Neural cell (in vitro differentiated cells): Measurements from ENCODE around the gene ABCB6. TPM values are rescaled to one million over a fixed set of nuclear protein-coding genes. Genes with fewer than 3 reads are reported as not detected.

ENCODE experiments used
- H2AFZ ChIP-seq: fragments of 200-600, 300-800 bp; sonication (generic), shearing (Covaris generic); 2 replicates; pipeline ENCODE4 v1.6.0; 2014; ENCODE audit warnings: low read depth, mild to moderate bottlenecking, antibody characterized with exemption, low read length, moderate library complexity
- H3F3A ChIP-seq: fragments of 200-600 bp; shearing (Covaris generic); 2 replicates; pipeline ENCODE4 v1.6.1; 2016; ENCODE audit warnings: mild to moderate bottlenecking, moderate library complexity, mixed read lengths, antibody characterized with exemption, low read length; ENCODE audit not compliant: insufficient read depth, poor library complexity, severe bottlenecking
- H3K27ac ChIP-seq: fragments of 200-600, 300-800 bp; sonication (generic), shearing (Covaris generic); 2 replicates; pipeline ENCODE4 v1.5.1; 2014; ENCODE audit warnings: mild to moderate bottlenecking, low read length, moderate library complexity
- H3K27me3 ChIP-seq: fragments of 300-800, 200-600 bp; sonication (generic), shearing (Covaris generic); 2 replicates; pipeline ENCODE4 v1.6.0; 2014; ENCODE audit warnings: mild to moderate bottlenecking, low read depth, low read length, moderate library complexity; ENCODE audit not compliant: insufficient read depth
- H3K36me3 ChIP-seq: fragments of 300-800, 200-600 bp; sonication (generic), shearing (Covaris generic); 2 replicates; pipeline ENCODE4 v1.5.1; 2014; ENCODE audit warnings: mild to moderate bottlenecking, antibody characterized with exemption, low read length, moderate library complexity; ENCODE audit not compliant: insufficient read depth
- H3K4me2 ChIP-seq: fragments of 300-800, 200-600 bp; sonication (generic), shearing (Covaris generic); 2 replicates; pipeline ENCODE4 v1.6.0; 2014; ENCODE audit warnings: mild to moderate bottlenecking, low read length
- H3K4me3 ChIP-seq: fragments of 300-800, 200-600 bp; sonication (generic), shearing (Covaris generic); 2 replicates; pipeline ENCODE4 v1.5.1; 2014; ENCODE audit warnings: mild to moderate bottlenecking, low read length, moderate library complexity
- H3K79me2 ChIP-seq: fragments of 200-600 bp; shearing (Covaris generic); replicated peaks from 2 replicates; pipeline ENCODE4 v1.6.0; 2014; ENCODE audit warnings: mild to moderate bottlenecking, low read length, moderate library complexity; ENCODE audit not compliant: insufficient read depth
- H3K9ac ChIP-seq: fragments of 300-800, 200-600 bp; sonication (generic), shearing (Covaris generic); 2 replicates; pipeline ENCODE4 v1.6.1; 2016; ENCODE audit warnings: mild to moderate bottlenecking, low read length, mixed read lengths
- H3K9me2 ChIP-seq: fragments of 200-600 bp; shearing (Covaris generic); 2 replicates; pipeline ENCODE4 v1.6.1; 2016; ENCODE audit warnings: mild to moderate bottlenecking, low read length, mixed read lengths; ENCODE audit not compliant: insufficient read depth
- H3K9me3 ChIP-seq: fragments of 200-600, 300-800 bp; sonication (generic), shearing (Covaris generic); 2 replicates; pipeline ENCODE4 v1.6.1; 2016; ENCODE audit warnings: mild to moderate bottlenecking, mixed run types, low read length, moderate library complexity, mixed read lengths
- H4K20me1 ChIP-seq: fragments of 200-600 bp; shearing (Covaris generic); 2 replicates; pipeline ENCODE4 v1.6.1; 2016; ENCODE audit warnings: mild to moderate bottlenecking, mixed run types; ENCODE audit not compliant: insufficient read depth
- EP300 ChIP-seq: fragments of 450-650 bp; conservative IDR thresholded peaks from 2 replicates; pipeline ENCODE4 v1.6.1; 2014; ENCODE audit warnings: antibody characterized with exemption, mild to moderate bottlenecking, moderate library complexity; ENCODE audit not compliant: poor library complexity, severe bottlenecking
- EZH2 ChIP-seq: fragments of 200-600, 300-800 bp; shearing (Covaris generic), sonication (generic); IDR thresholded peaks from 2 replicates; pipeline ENCODE4 v1.6.1; 2014; ENCODE audit warnings: antibody characterized with exemption, low read length, borderline replicate concordance, mild to moderate bottlenecking; ENCODE audit not compliant: insufficient read depth, poor library complexity, severe bottlenecking
- MXI1 ChIP-seq: fragments of 450-650 bp; conservative IDR thresholded peaks from 2 replicates; pipeline ENCODE4 v1.6.1; 2014; ENCODE audit warnings: antibody characterized with exemption, mild to moderate bottlenecking; ENCODE audit not compliant: poor library complexity, severe bottlenecking
- POLR2AphosphoS5 ChIP-seq: IDR thresholded peaks from 2 replicates; pipeline ENCODE4 v1.6.1; 2012
- RAD21 ChIP-seq: fragments of 450-650 bp; conservative IDR thresholded peaks from 2 replicates; pipeline ENCODE4 v1.6.1; 2014; ENCODE audit warnings: antibody characterized with exemption, mild to moderate bottlenecking, moderate library complexity
- SMC3 ChIP-seq: fragments of 450-650 bp; conservative IDR thresholded peaks from 2 replicates; pipeline ENCODE4 v1.6.1; 2014; ENCODE audit warnings: antibody characterized with exemption, mild to moderate bottlenecking, moderate library complexity; ENCODE audit not compliant: poor library complexity
- TAF1 ChIP-seq: IDR thresholded peaks from 2 replicates; pipeline ENCODE4 v1.6.1; 2012; ENCODE audit warnings: low read depth
- polyA plus RNA-seq: library from polyadenylated mRNA; depleted of rRNA; stranded (reverse); fragments of >200 nt; gene quantifications from 2 replicates; pipeline ENCODE4 v1.2.3, GENCODE V29; 2014
- TF ChIP-seq, protein P1 (sequence below): fragments of 450-650 bp; IDR thresholded peaks from 2 replicates; pipeline ENCODE4 v1.5.1; 2014; ENCODE audit warnings: antibody characterized with exemption, mild to moderate bottlenecking, moderate library complexity; ENCODE audit not compliant: poor library complexity, severe bottlenecking
- TF ChIP-seq, protein P2 (sequence below): IDR thresholded peaks from 2 replicates; pipeline ENCODE4 v1.6.1; 2012; ENCODE audit warnings: borderline replicate concordance

ABCB6 gene
- polyA plus RNA-seq, 1 donor from 2014 or later, result 28.1 TPM

DNA sequence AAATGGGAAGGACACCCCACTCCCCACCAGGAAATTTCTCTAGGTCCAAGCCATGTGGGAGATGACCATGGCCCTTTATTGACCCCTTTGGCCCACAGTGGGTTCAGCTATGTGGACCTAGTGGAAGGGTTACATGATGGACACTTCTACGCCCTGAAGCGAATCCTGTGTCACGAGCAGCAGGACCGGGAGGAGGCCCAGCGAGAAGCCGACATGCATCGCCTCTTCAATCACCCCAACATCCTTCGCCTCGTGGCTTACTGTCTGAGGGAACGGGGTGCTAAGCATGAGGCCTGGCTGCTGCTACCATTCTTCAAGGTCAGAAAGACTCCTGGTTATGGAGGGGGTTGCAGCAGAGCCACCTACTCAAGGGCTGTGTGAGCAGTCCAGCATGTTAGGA, 27.8 kb upstream of the ABCB6 start:
- H3K27me3 ChIP-seq, result peaks cover 3% of the 10 kb centered on the region
- no peak overlapping the region for H3K4me2 ChIP-seq
- H3K9me2 ChIP-seq, result no peaks in the 10 kb centered on the region
- no peaks in the 10 kb centered on the region for H4K20me1 ChIP-seq
- peak overlapping the region; percentile 97 for H3K9ac ChIP-seq
- H3K9me3 ChIP-seq, result no peaks in the 10 kb centered on the region
- H3K27ac ChIP-seq, result no peak overlapping the region
- peaks cover 12% of the 10 kb centered on the region for H3K79me2 ChIP-seq
- H3K4me3 ChIP-seq, result peak overlapping the region; percentile 85
- no peak overlapping the region for H2AFZ ChIP-seq
- H3K36me3 ChIP-seq, result peaks cover 8% of the 10 kb centered on the region
- TF ChIP-seq, protein P1, sequence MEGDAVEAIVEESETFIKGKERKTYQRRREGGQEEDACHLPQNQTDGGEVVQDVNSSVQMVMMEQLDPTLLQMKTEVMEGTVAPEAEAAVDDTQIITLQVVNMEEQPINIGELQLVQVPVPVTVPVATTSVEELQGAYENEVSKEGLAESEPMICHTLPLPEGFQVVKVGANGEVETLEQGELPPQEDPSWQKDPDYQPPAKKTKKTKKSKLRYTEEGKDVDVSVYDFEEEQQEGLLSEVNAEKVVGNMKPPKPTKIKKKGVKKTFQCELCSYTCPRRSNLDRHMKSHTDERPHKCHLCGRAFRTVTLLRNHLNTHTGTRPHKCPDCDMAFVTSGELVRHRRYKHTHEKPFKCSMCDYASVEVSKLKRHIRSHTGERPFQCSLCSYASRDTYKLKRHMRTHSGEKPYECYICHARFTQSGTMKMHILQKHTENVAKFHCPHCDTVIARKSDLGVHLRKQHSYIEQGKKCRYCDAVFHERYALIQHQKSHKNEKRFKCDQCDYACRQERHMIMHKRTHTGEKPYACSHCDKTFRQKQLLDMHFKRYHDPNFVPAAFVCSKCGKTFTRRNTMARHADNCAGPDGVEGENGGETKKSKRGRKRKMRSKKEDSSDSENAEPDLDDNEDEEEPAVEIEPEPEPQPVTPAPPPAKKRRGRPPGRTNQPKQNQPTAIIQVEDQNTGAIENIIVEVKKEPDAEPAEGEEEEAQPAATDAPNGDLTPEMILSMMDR, result no peak
- TF ChIP-seq POLR2AphosphoS5, result no peak
- H3F3A ChIP-seq, result no peaks in the 10 kb centered on the region

DNA sequence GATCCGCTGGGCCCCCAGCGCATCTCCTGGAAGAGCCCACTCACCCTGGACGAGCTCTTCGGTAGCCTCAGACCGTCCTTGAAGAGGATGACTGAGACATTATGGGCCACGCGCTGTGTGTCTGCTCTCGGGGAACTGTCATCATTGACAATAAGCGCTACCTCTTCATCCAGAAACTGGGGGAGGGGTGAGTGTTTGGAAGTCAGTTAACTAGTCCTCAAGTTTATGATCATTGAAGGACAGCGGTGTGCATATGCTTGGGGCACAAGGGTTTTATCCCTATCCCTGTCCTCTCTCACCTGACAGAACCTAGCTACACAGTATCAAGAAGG, 27.1 kb upstream of the ABCB6 start:
- Histone ChIP-seq H3K27ac (peak overlapping the region; percentile 81), H4K20me1 (no peaks in the 10 kb centered on the region), H3K36me3 (peaks cover 8% of the 10 kb centered on the region), H2AFZ (peak overlapping the region; percentile 81), H3F3A (no peaks in the 10 kb centered on the region), H3K4me2 (peak overlapping the region; percentile 99), H3K9me2 (no peaks in the 10 kb centered on the region), H3K9ac (peak overlapping the region; percentile 97), H3K4me3 (peak overlapping the region; percentile 85), H3K79me2 (peaks cover 12% of the 10 kb centered on the region), H3K9me3 (no peaks in the 10 kb centered on the region), H3K27me3 (no peaks in the 10 kb centered on the region)
- TF ChIP-seq TAF1 (no peak), SMC3 (no peak), RAD21 (no peak), MXI1 (no peak), EZH2 (no peak), EP300 (no peak), POLR2AphosphoS5 (no peak)
- TF ChIP-seq, protein P1, result no peak
- TF ChIP-seq, protein P2, sequence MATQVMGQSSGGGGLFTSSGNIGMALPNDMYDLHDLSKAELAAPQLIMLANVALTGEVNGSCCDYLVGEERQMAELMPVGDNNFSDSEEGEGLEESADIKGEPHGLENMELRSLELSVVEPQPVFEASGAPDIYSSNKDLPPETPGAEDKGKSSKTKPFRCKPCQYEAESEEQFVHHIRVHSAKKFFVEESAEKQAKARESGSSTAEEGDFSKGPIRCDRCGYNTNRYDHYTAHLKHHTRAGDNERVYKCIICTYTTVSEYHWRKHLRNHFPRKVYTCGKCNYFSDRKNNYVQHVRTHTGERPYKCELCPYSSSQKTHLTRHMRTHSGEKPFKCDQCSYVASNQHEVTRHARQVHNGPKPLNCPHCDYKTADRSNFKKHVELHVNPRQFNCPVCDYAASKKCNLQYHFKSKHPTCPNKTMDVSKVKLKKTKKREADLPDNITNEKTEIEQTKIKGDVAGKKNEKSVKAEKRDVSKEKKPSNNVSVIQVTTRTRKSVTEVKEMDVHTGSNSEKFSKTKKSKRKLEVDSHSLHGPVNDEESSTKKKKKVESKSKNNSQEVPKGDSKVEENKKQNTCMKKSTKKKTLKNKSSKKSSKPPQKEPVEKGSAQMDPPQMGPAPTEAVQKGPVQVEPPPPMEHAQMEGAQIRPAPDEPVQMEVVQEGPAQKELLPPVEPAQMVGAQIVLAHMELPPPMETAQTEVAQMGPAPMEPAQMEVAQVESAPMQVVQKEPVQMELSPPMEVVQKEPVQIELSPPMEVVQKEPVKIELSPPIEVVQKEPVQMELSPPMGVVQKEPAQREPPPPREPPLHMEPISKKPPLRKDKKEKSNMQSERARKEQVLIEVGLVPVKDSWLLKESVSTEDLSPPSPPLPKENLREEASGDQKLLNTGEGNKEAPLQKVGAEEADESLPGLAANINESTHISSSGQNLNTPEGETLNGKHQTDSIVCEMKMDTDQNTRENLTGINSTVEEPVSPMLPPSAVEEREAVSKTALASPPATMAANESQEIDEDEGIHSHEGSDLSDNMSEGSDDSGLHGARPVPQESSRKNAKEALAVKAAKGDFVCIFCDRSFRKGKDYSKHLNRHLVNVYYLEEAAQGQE, result no peak
